BJ (cell line): Measurements from ENCODE around the gene GRB7. TPM values are rescaled to one million over a fixed set of nuclear protein-coding genes. Genes with fewer than 3 reads are reported as not detected.
"Not testable (repeated sequence)": the region's sequence is repeated elsewhere in the genome, so short reads cannot be mapped to it uniquely, and the experiment has no call there.

Source experiments
- CTCF ChIA-PET: fragments of 350-600 bp; formaldehyde crosslinking; extraction: SDS; loops from one replicate; lab custom pipeline; 2021; ENCODE audit warnings: antibody characterized with exemption, inconsistent platforms; lab: Yijun Ruan, JAX
- POLR2A ChIA-PET: fragments of 300-600 bp; sonication (Branson Sonifier 250); formaldehyde crosslinking; extraction: SDS; loops from one replicate; lab custom pipeline; 2021; ENCODE audit warnings: antibody characterized with exemption; lab: Charles Lee
- DNase-seq: peaks from one replicate; pipeline ENCODE4 v3.0.0-alpha.2; 2011; ENCODE audit warnings: low read depth
- H3K27me3 ChIP-seq: 2 replicates; pipeline ENCODE4 v1.6.0; 2011; ENCODE audit warnings: low read length; ENCODE audit not compliant: control insufficient read depth, insufficient read depth
- H3K36me3 ChIP-seq: 2 replicates; pipeline ENCODE4 v1.5.1; 2011; ENCODE audit warnings: low read length; ENCODE audit not compliant: control insufficient read depth, insufficient read depth
- H3K4me3 ChIP-seq: 2 replicates; pipeline ENCODE4 v1.5.1; 2011; ENCODE audit warnings: low read depth, mild to moderate bottlenecking, control low read depth, low read length
- CTCF ChIP-seq: IDR thresholded peaks from 2 replicates; pipeline ENCODE4 v1.5.1; 2011; ENCODE audit warnings: low read depth, mild to moderate bottlenecking, control low read depth, inconsistent platforms, low read length, moderate library complexity; ENCODE audit not compliant: insufficient read depth
- polyA plus RNA-seq: library from polyadenylated mRNA; depleted of rRNA; stranded (reverse); fragments of >200 nt; gene quantifications from 2 replicates; pipeline ENCODE4 v1.2.3, GENCODE V29; 2011

Gene GRB7
- polyA plus RNA-seq, 1 experiment = 0.23 TPM

GRCh38 chr17:39761861-39762496 lies 24.2 kb downstream of the GRB7 start:
- POLR2A ChIA-PET = no interaction called here
- H3K4me3 ChIP-seq = no peak overlapping the region
- H3K36me3 ChIP-seq = no peaks in the 10 kb centered on the region
- CTCF ChIA-PET = interaction anchor here (2.2 kb wide), 1 partner anchor 139 kb away, joined by 13 read pairs; no protein-coding TSS in a partner anchor
- peaks cover 14% of the 10 kb centered on the region for H3K27me3 ChIP-seq
- no peak for DNase-seq
- no peak for TF ChIP-seq CTCF

- ChIA-PET POLR2A (interaction anchor here (0.6 kb wide), 1 partner anchor 33 kb away, joined by 4 read pairs; no protein-coding TSS in a partner anchor), CTCF (interaction anchor here (0.7 to 2.2 kb wide), 4 partner anchors 7 to 217 kb away, joined by 3 to 13 read pairs (median 4); partner anchors contain the start of gene PSMD3)
- TF ChIP-seq CTCF = no peak
- Histone ChIP-seq H3K4me3 (no peak overlapping the region), H3K36me3 (no peaks in the 10 kb centered on the region), H3K27me3 (peaks cover 20% of the 10 kb centered on the region)
- no peak for DNase-seq
Observed at GRCh38 chr17:39763051-39763820, 25.5 kb downstream of the GRB7 start.

GRCh38 chr17:39764171-39764570 lies 26.4 kb downstream of the GRB7 start:
- POLR2A ChIA-PET = interaction anchor here (0.6 kb wide), 1 partner anchor 98 kb away, joined by 3 read pairs; no protein-coding TSS in a partner anchor
- CTCF ChIA-PET = interaction anchor here (0.7 to 2.2 kb wide), 3 partner anchors 8 to 142 kb away, joined by 3 to 13 read pairs (median 3); no protein-coding TSS in a partner anchor
- H3K4me3 ChIP-seq, H3K36me3 ChIP-seq, DNase-seq: not testable (repeated sequence)
- peaks cover 25% of the 10 kb centered on the region for H3K27me3 ChIP-seq

GRCh38 chr17:39765175-39765574 lies 27.4 kb downstream of the GRB7 start:
- POLR2A ChIA-PET = no interaction called here
- no peak for TF ChIP-seq CTCF
- no peak for DNase-seq
- H3K27me3 ChIP-seq = peaks cover 22% of the 10 kb centered on the region
- no peaks in the 10 kb centered on the region for H3K36me3 ChIP-seq
- H3K4me3 ChIP-seq = no peak overlapping the region
- CTCF ChIA-PET = interaction anchor here (0.6 to 1.2 kb wide), 2 partner anchors 70 to 81 kb away, joined by 3 read pairs; no protein-coding TSS in a partner anchor

GRCh38 chr17:39765766-39766165 lies 28.0 kb downstream of the GRB7 start:
- ChIA-PET POLR2A (no interaction called here), CTCF (no interaction called here)
- peaks cover 22% of the 10 kb centered on the region for H3K27me3 ChIP-seq

More at GRCh38 chr17:39765766-39766165, 28.0 kb downstream of the GRB7 start:
- Histone ChIP-seq H3K36me3 (no peaks in the 10 kb centered on the region), H3K4me3 (no peak overlapping the region)
- no peak for DNase-seq
- TF ChIP-seq CTCF = no peak
